IMR-90 (cell line): Measurements from ENCODE around the gene QRFP. TPM values are rescaled to one million over a fixed set of nuclear protein-coding genes. Genes with fewer than 3 reads are reported as not detected.

Source experiments
- ATAC-seq: fragments of 200-7000 bp; cut with Tn5 transposase; 2 replicates; pipeline ENCODE4 v1.9.1; 2020; ENCODE audit warnings: low read depth, mild to moderate bottlenecking, moderate library complexity
- BruUV-seq: library from RNA; stranded (reverse); fragments of 400-500 nt; replicated peaks from 2 replicates; lab custom pipeline; 2021; lab: Mats Ljungman, UMichigan
- CTCF ChIA-PET: fragments of 300-600 bp; formaldehyde crosslinking; extraction: SDS; loops from one replicate; lab custom pipeline; 2021; ENCODE audit warnings: antibody characterized with exemption; lab: Yijun Ruan, JAX
- POLR2A ChIA-PET: fragments of 300-600 bp; sonication (Branson Sonifier 250); formaldehyde crosslinking; loops from one replicate; lab custom pipeline; 2022; ENCODE audit warnings: antibody characterized with exemption; ENCODE audit not compliant: unreplicated experiment; lab: Charles Lee
- DNase-seq: peaks from one replicate; pipeline ENCODE4 v3.0.0; 2013
- H2AFZ ChIP-seq: replicated peaks from 2 replicates; pipeline ENCODE3; 2013; ENCODE audit warnings: low read length, mild to moderate bottlenecking; ENCODE audit not compliant: poor library complexity
- H2AK5ac ChIP-seq: 2 replicates; pipeline ENCODE4 v1.6.1; 2013; ENCODE audit warnings: low read depth, low read length, inconsistent platforms
- H2AK9ac ChIP-seq: replicated peaks from 2 replicates; pipeline ENCODE3; 2013; ENCODE audit warnings: mild to moderate bottlenecking, low read depth, low read length, moderate library complexity; ENCODE audit not compliant: poor library complexity
- H2BK120ac ChIP-seq: 2 replicates; pipeline ENCODE4 v1.6.1; 2013; ENCODE audit warnings: low read depth, low read length, inconsistent platforms
- H2BK15ac ChIP-seq: 3 replicates; pipeline ENCODE4 v1.6.1; 2013; ENCODE audit warnings: low read depth, low read length, inconsistent platforms
- H2BK20ac ChIP-seq: 2 replicates; pipeline ENCODE4 v1.6.1; 2013; ENCODE audit warnings: low read depth, mild to moderate bottlenecking, inconsistent platforms, low read length, moderate library complexity
- H2BK5ac ChIP-seq: 2 replicates; pipeline ENCODE4 v1.6.1; 2013; ENCODE audit warnings: mild to moderate bottlenecking, low read depth, low read length, inconsistent platforms; ENCODE audit not compliant: poor library complexity, severe bottlenecking
- H3K14ac ChIP-seq: replicated peaks from 2 replicates; pipeline ENCODE4 v1.6.1; 2013; ENCODE audit warnings: low read depth, low read length, inconsistent platforms
- H3K18ac ChIP-seq: 2 replicates; pipeline ENCODE4 v1.6.1; 2013; ENCODE audit warnings: low read depth, low read length, control low read depth
- H3K23ac ChIP-seq: 2 replicates; pipeline ENCODE4 v1.6.1; 2013; ENCODE audit warnings: low read depth, low read length, inconsistent platforms
- H3K27ac ChIP-seq: 2 replicates; pipeline ENCODE4 v1.5.1; 2013; ENCODE audit warnings: mild to moderate bottlenecking, control low read depth, low read length; ENCODE audit not compliant: insufficient read depth
- H3K27me3 ChIP-seq: 2 replicates; pipeline ENCODE4 v1.6.1; 2013; ENCODE audit warnings: low read length; ENCODE audit not compliant: control insufficient read depth, insufficient read depth
- H3K36me3 ChIP-seq: 2 replicates; pipeline ENCODE4 v1.6.1; 2013; ENCODE audit warnings: low read length, mixed read lengths; ENCODE audit not compliant: control insufficient read depth, insufficient read depth
- H3K4ac ChIP-seq: 2 replicates; pipeline ENCODE4 v1.6.1; 2013; ENCODE audit warnings: low read depth, low read length, inconsistent platforms
- H3K4me1 ChIP-seq: 2 replicates; pipeline ENCODE4 v1.6.1; 2013; ENCODE audit warnings: low read length, mixed read lengths; ENCODE audit not compliant: control insufficient read depth, insufficient read depth
- H3K4me2 ChIP-seq: 2 replicates; pipeline ENCODE4 v1.6.1; 2013; ENCODE audit warnings: low read depth, mild to moderate bottlenecking, control low read depth, low read length, moderate library complexity
- H3K4me3 ChIP-seq: 2 replicates; pipeline ENCODE4 v1.5.1; 2013; ENCODE audit warnings: low read depth, mild to moderate bottlenecking, control low read depth, low read length, moderate library complexity; ENCODE audit not compliant: insufficient read depth
- H3K56ac ChIP-seq: 2 replicates; pipeline ENCODE4 v1.6.1; 2013; ENCODE audit warnings: low read length, inconsistent platforms; ENCODE audit not compliant: insufficient read depth; ENCODE audit errors: extremely low read depth
- H3K79me1 ChIP-seq, 2 experiments: 2 replicates each; pipeline ENCODE4 v1.6.1; 2013; ENCODE audit warnings: low read length in 2 of 2, inconsistent platforms in 1 of 2, low read depth in 1 of 2
- H3K9ac ChIP-seq: 2 replicates; pipeline ENCODE4 v1.6.1; 2013; ENCODE audit warnings: low read depth, low read length, control low read depth
- H3K9me1 ChIP-seq: 2 replicates; pipeline ENCODE4 v1.6.1; 2013; ENCODE audit warnings: low read length, inconsistent platforms; ENCODE audit not compliant: insufficient read depth
- H3K9me3 ChIP-seq: 2 replicates; pipeline ENCODE4 v1.6.1; 2013; ENCODE audit warnings: low read length; ENCODE audit not compliant: control insufficient read depth, insufficient read depth
- H4K20me1 ChIP-seq: 2 replicates; pipeline ENCODE4 v1.6.1; 2013; ENCODE audit warnings: low read length, inconsistent platforms; ENCODE audit not compliant: insufficient read depth
- H4K5ac ChIP-seq: 2 replicates; pipeline ENCODE4 v1.6.1; 2013; ENCODE audit warnings: mild to moderate bottlenecking, low read depth, low read length, control low read depth
- H4K8ac ChIP-seq, 2 experiments: 2 replicates each; pipeline ENCODE4 v1.6.1; 2013; ENCODE audit warnings: low read depth in 2 of 2, low read length in 2 of 2, control low read depth in 1 of 2, inconsistent platforms in 1 of 2
- H4K91ac ChIP-seq: 2 replicates; pipeline ENCODE4 v1.6.1; 2013; ENCODE audit warnings: low read depth, low read length, inconsistent platforms; ENCODE audit not compliant: insufficient read depth
- CEBPB ChIP-seq: IDR thresholded peaks from 2 replicates; pipeline ENCODE4 v1.6.1; 2012; ENCODE audit warnings: low read depth, low read length, improper control_type of control experiment
- CHD1 ChIP-seq: IDR thresholded peaks from 2 replicates; pipeline ENCODE4 v1.6.1; 2012; ENCODE audit warnings: low read depth, low read length, improper control_type of control experiment
- RCOR1 ChIP-seq: IDR thresholded peaks from 2 replicates; pipeline ENCODE4 v1.6.1; 2012; ENCODE audit warnings: mild to moderate bottlenecking, low read length, improper control_type of control experiment; ENCODE audit not compliant: insufficient replicate concordance
- WGBS, 2 experiments: methylation state at CpG; one replicate each; pipeline versions ENCODE4 v1.1.5 to v1.1.7; 2013; ENCODE audit warnings: missing lambda C conversion rate in 2 of 2; ENCODE audit not compliant: insufficient read length in 1 of 2; ENCODE audit errors: extremely low coverage in 2 of 2; 5-methylcytosine and 5-hydroxymethylcytosine counted together
- dilution Hi-C: fragments of 300-500 bp; cut with HindIII; formaldehyde crosslinking; loops from one replicate; pipeline ENCODE4 v1.14.3; 2018; ENCODE audit warnings: low sequenced_read_pairs; ENCODE audit not compliant: unreplicated experiment
- in situ Hi-C: fragments of 300-500 bp; cut with MboI; formaldehyde crosslinking; loops from 3 replicates; pipeline ENCODE4 v1.14.3; 2019; ENCODE audit warnings: low sequenced_read_pairs, inconsistent platforms, mixed read lengths
- intact Hi-C: fragments of 100-400 bp; cut with micrococcal nuclease; formaldehyde crosslinking; loops from 2 replicates; pipeline ENCODE4 v1.10.0; 2022
- polyA plus RNA-seq, 3 experiments: library from polyadenylated mRNA; depleted of rRNA; stranded (reverse); fragments of >200 nt; gene quantifications; 2 replicates each; pipeline ENCODE4 v1.2.3, GENCODE V29; 2012; ENCODE audit warnings: low replicate concordance in 1 of 3
- total RNA-seq: library from RNA; depleted of rRNA; stranded (reverse); fragments of >200 nt; gene quantifications from 2 replicates; pipeline ENCODE4 v1.2.3, GENCODE V29; 2012

Gene QRFP
- total and polyA plus RNA-seq, 2 of the 4 experiments (the other 2 are of a cell fraction) = not detected

DNA sequence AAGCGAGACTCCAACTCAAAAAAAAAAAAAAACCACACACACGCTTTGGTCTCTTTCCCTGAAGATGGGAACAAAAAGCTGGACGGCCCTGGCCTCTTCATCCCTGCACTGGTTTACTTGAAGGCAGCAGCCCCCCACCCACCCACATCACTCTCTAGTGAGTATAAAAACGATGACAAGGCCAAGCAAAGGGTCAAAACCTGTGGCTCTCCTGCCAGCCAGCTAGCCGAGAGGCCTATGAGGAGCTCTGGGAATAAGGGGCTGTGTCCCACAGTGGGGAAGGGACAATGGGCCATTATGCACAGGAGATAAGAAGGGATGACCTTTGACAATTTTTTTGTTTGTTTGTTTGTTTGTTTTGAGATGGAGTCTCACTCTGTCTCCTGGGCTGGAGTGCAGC is 13.1 kb downstream of the QRFP start:
- ChIA-PET POLR2A (no interaction called here), CTCF (no interaction called here)
- H2BK20ac ChIP-seq = no peak overlapping the region
- H3K9me1 ChIP-seq = peaks cover 4% of the 10 kb centered on the region; the same call in 1 of the 2 replicates
- no peak overlapping the region for H2AFZ ChIP-seq
- H4K91ac ChIP-seq = no peak overlapping the region
- H3K27me3 ChIP-seq = no peaks in the 10 kb centered on the region
- no peak overlapping the region for H3K4ac ChIP-seq
- intact Hi-C loops = no loop called here
- H3K14ac ChIP-seq = no peak overlapping the region
- H3K23ac ChIP-seq = no peak overlapping the region
- DNase-seq (no peak), ATAC-seq (no peak)
- no peak for TF ChIP-seq RCOR1
- no peak for TF ChIP-seq CHD1
- TF ChIP-seq CEBPB = no peak
- H3K9me3 ChIP-seq = no peaks in the 10 kb centered on the region
- H3K4me1 ChIP-seq = peaks cover 15% of the 10 kb centered on the region; the same call in 1 of the 2 replicates
- H4K5ac ChIP-seq = no peak overlapping the region
- peaks cover 41 to 66% of the 10 kb centered on the region in 2 experiments for H3K79me1 ChIP-seq
- no peak overlapping the region for H3K18ac ChIP-seq
- no peak overlapping the region for H2BK15ac ChIP-seq
- H2BK5ac ChIP-seq = no peak overlapping the region
- no peak overlapping the region for H3K4me2 ChIP-seq
- no peak overlapping the region for H2BK120ac ChIP-seq
- in situ Hi-C loops = no loop called here
- no peak overlapping the region for H3K4me3 ChIP-seq
- H3K56ac ChIP-seq = no peak overlapping the region
- no TSS peak for BruUV-seq
- no CpG with 5 or more reads among the region's 5 CpGs for WGBS, 2 experiments
- H4K20me1 ChIP-seq = peaks cover 35% of the 10 kb centered on the region
- no peak overlapping the region for H3K27ac ChIP-seq
- H4K8ac ChIP-seq = no peak overlapping the region
- peaks cover 90% of the 10 kb centered on the region for H3K36me3 ChIP-seq
- no peak overlapping the region for H2AK5ac ChIP-seq
- no peak overlapping the region for H3K9ac ChIP-seq
- no peak overlapping the region for H2AK9ac ChIP-seq
- dilution Hi-C loops = no loop called here
